OCI-LY7 (cell line): ENCODE data around the gene CPA1. TPM values are rescaled to one million over a fixed set of nuclear protein-coding genes. Genes with fewer than 3 reads are reported as not detected.

Experiments used
- BruUV-seq: library from RNA; stranded (reverse); fragments of 400-500 nt; replicated peaks from 2 replicates; lab custom pipeline; 2021; lab: Mats Ljungman, UMichigan
- CTCF ChIA-PET: fragments of 300-600 bp; sonication (Branson Sonifier 250); formaldehyde crosslinking; loops from one replicate; lab custom pipeline; 2022; ENCODE audit warnings: antibody characterized with exemption; ENCODE audit not compliant: unreplicated experiment; lab: Charles Lee
- POLR2A ChIA-PET: fragments of 300-600 bp; sonication (Branson Sonifier 250); formaldehyde crosslinking; loops from one replicate; lab custom pipeline; 2022; ENCODE audit warnings: antibody characterized with exemption; lab: Charles Lee
- DNase-seq: peaks from one replicate; pipeline ENCODE4 v3.0.0-alpha.2; 2015; ENCODE audit warnings: low spot score
- H2AFZ ChIP-seq: fragments of 200-600 bp; sonication (generic), shearing (Covaris generic); 2 replicates; pipeline ENCODE4 v1.6.1; 2014; ENCODE audit warnings: mild to moderate bottlenecking, antibody characterized with exemption, low read length, moderate library complexity
- H3K27ac ChIP-seq: fragments of 200-600 bp; sonication (generic); 2 replicates; pipeline ENCODE4 v1.5.1; 2014; ENCODE audit warnings: mixed run types, low read depth, mild to moderate bottlenecking, moderate library complexity, low read length, inconsistent platforms; ENCODE audit not compliant: poor library complexity, severe bottlenecking
- H3K36me3 ChIP-seq: fragments of 200-600 bp; sonication (generic); 2 replicates; pipeline ENCODE4 v1.6.1; 2014; ENCODE audit warnings: mild to moderate bottlenecking, antibody characterized with exemption, low read length, moderate library complexity, mixed read lengths; ENCODE audit not compliant: insufficient read depth
- H3K4me1 ChIP-seq: fragments of 200-600 bp; sonication (generic); 2 replicates; pipeline ENCODE4 v1.5.1; 2014; ENCODE audit warnings: mild to moderate bottlenecking, low read length; ENCODE audit not compliant: insufficient read depth, poor library complexity, severe bottlenecking
- H3K4me2 ChIP-seq: fragments of 200-600 bp; sonication (generic); 2 replicates; pipeline ENCODE4 v1.6.1; 2014; ENCODE audit warnings: mild to moderate bottlenecking, low read length
- H3K4me3 ChIP-seq: fragments of 200-600 bp; sonication (generic); 2 replicates; pipeline ENCODE4 v1.5.1; 2014; ENCODE audit warnings: mild to moderate bottlenecking, low read depth, low read length; ENCODE audit not compliant: poor library complexity, severe bottlenecking
- H3K79me2 ChIP-seq: fragments of 200-600 bp; sonication (generic); 2 replicates; pipeline ENCODE4 v1.6.1; 2016; ENCODE audit warnings: low read depth, mild to moderate bottlenecking, low read length, moderate library complexity, mixed read lengths; ENCODE audit not compliant: insufficient read depth
- H3K9me2 ChIP-seq: fragments of 200-600 bp; sonication (generic); 2 replicates; pipeline ENCODE4 v1.6.1; 2016; ENCODE audit warnings: mild to moderate bottlenecking, low read length, mixed read lengths; ENCODE audit not compliant: insufficient read depth
- H3K9me3 ChIP-seq: fragments of 200-600 bp; sonication (generic); 2 replicates; pipeline ENCODE4 v1.6.1; 2014; ENCODE audit warnings: mild to moderate bottlenecking, mixed run types, low read length, mixed read lengths
- H4K20me1 ChIP-seq: fragments of 200-600 bp; sonication (generic); 2 replicates; pipeline ENCODE4 v1.6.1; 2014; ENCODE audit warnings: mild to moderate bottlenecking, antibody characterized with exemption, low read length, moderate library complexity, mixed read lengths; ENCODE audit not compliant: insufficient read depth
- EZH2phosphoT487 ChIP-seq: fragments of 200-600 bp; sonication (generic); IDR thresholded peaks from 2 replicates; pipeline ENCODE4 v1.6.1; 2018; ENCODE audit warnings: low read depth, borderline replicate concordance, mild to moderate bottlenecking, mixed run types, antibody characterized with exemption, low read length, moderate library complexity, mixed read lengths
- intact Hi-C: fragments of 100-400 bp; cut with micrococcal nuclease; formaldehyde crosslinking; loops from one replicate; pipeline ENCODE4 v1.10.0; 2022; ENCODE audit not compliant: unreplicated experiment
- total RNA-seq, 2 experiments: library from RNA; depleted of rRNA in 1 of 2; stranded (reverse); fragments of >200 nt in 1 of 2; shearing (Covaris generic) in 1 of 2; gene quantifications; 2 replicates each; pipeline ENCODE4 v1.2.3, GENCODE V29; 2014 to 2022
- TF ChIP-seq, protein P1 (sequence below): fragments of 200-600 bp; sonication (generic); conservative IDR thresholded peaks from 2 replicates; pipeline ENCODE4 v1.5.1; 2014; ENCODE audit warnings: mild to moderate bottlenecking, antibody characterized with exemption, low read length, moderate library complexity, mixed read lengths

The CPA1 gene
- total RNA-seq, 2 experiments from 2014 or later, result not detected

DNA sequence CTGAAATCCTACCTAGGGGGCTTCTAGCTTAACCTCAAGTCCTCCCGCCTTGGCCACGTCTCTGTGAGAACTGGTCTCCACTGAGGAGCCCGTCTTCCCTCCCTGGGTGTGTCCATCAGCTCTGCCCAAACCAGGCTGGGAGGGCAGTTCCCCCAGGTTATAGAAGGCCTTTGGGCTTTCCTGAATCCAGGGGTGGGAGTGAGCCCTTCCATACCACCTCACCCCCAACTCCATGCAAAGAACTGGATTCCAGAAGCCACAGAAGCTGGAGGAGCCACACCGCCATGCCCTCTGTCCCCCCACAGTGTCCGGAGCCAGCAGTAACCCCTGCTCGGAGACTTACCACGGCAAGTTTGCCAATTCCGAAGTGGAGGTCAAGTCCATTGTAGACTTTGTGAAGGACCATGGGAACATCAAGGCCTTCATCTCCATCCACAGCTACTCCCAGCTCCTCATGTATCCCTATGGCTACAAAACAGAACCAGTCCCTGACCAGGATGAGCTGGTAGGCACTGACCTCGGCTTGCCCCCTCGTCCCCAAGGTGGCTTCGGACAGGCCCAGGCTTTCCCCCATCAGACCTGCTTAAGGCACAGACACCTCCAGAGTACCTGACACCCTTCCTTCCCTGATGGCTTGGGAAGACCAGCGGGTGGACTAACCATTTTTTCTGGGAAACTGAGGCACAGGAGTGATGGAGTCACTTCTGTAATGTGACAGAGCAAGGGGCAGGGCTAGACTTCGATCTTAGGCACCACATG is 4.7 kb downstream of the CPA1 start:
- no peaks in the 10 kb centered on the region for H3K9me2 ChIP-seq
- POLR2A ChIA-PET, result interaction anchor here (0.5 kb wide), 1 partner anchor 13 kb away, joined by 6 read pairs; no protein-coding TSS in a partner anchor
- H3K4me2 ChIP-seq, result no peak overlapping the region
- H3K9me3 ChIP-seq, result no peaks in the 10 kb centered on the region
- H3K79me2 ChIP-seq, result no peaks in the 10 kb centered on the region
- no peak overlapping the region for H2AFZ ChIP-seq
- no peaks in the 10 kb centered on the region for H3K4me1 ChIP-seq
- TF ChIP-seq, protein P1, sequence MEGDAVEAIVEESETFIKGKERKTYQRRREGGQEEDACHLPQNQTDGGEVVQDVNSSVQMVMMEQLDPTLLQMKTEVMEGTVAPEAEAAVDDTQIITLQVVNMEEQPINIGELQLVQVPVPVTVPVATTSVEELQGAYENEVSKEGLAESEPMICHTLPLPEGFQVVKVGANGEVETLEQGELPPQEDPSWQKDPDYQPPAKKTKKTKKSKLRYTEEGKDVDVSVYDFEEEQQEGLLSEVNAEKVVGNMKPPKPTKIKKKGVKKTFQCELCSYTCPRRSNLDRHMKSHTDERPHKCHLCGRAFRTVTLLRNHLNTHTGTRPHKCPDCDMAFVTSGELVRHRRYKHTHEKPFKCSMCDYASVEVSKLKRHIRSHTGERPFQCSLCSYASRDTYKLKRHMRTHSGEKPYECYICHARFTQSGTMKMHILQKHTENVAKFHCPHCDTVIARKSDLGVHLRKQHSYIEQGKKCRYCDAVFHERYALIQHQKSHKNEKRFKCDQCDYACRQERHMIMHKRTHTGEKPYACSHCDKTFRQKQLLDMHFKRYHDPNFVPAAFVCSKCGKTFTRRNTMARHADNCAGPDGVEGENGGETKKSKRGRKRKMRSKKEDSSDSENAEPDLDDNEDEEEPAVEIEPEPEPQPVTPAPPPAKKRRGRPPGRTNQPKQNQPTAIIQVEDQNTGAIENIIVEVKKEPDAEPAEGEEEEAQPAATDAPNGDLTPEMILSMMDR, result no peak
- TF ChIP-seq EZH2phosphoT487, result no peak
- no peaks in the 10 kb centered on the region for H4K20me1 ChIP-seq
- no peaks in the 10 kb centered on the region for H3K36me3 ChIP-seq
- CTCF ChIA-PET, result no interaction called here
- intact Hi-C loops, result no loop called here
- no TSS peak for BruUV-seq
- no peak for DNase-seq
- H3K4me3 ChIP-seq, result no peak overlapping the region
- no peak overlapping the region for H3K27ac ChIP-seq

DNA sequence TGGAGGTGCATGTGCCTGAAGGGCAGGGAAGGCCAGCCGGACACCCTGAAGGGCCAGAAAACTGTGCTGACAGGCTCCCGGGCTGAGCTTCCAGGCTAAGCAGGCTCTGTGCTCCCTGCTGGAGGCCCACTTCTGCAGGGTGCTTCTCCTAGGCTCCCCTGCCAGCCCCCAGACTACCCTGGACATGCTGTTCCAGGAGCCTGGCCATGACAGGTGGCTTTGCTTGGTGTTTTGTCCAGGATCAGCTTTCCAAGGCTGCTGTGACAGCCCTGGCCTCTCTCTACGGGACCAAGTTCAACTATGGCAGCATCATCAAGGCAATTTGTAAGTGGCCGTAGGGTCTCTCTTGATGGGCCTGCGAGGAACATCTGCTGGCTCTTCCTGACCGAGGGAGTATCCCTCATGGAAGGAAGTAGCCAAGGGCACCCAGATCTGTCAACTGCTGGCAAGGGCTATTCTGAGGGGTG is 5.3 kb downstream of the CPA1 start:
- no peaks in the 10 kb centered on the region for H4K20me1 ChIP-seq
- H3K27ac ChIP-seq, result no peak overlapping the region
- BruUV-seq, result no TSS peak
- H3K79me2 ChIP-seq, result no peaks in the 10 kb centered on the region
- no peak for TF ChIP-seq EZH2phosphoT487
- TF ChIP-seq, protein P1, result no peak
- no peak overlapping the region for H2AFZ ChIP-seq
- H3K9me3 ChIP-seq, result no peaks in the 10 kb centered on the region
- H3K4me2 ChIP-seq, result no peak overlapping the region
- POLR2A ChIA-PET, result no interaction called here
- H3K36me3 ChIP-seq, result no peaks in the 10 kb centered on the region
- no peaks in the 10 kb centered on the region for H3K4me1 ChIP-seq
- H3K9me2 ChIP-seq, result no peaks in the 10 kb centered on the region
- H3K4me3 ChIP-seq, result no peak overlapping the region
- DNase-seq, result no peak
- intact Hi-C loops, result no loop called here
- CTCF ChIA-PET, result no interaction called here

DNA sequence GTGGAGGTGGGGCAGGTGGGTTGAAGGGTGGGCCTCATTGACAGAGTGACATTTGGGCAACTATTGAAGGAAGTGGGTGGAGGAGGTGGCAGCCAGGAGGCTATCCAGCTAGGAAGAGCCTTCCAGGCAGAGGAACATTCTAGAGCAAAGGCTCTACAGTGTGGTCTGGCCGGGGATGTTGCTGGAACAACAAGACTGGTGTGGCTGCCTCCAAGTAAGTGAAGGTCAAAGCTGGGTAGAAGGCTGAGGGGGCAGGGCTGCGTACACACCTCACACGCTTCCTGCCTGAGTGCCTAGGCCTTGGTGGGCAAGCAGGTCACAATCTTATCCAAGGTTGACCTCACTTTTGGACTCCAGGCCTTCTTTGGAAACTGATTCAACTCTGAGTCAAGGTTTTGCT is 6.6 kb downstream of the CPA1 start:
- intact Hi-C loops, result no loop called here
- Histone ChIP-seq H3K4me2 (no peak overlapping the region), H4K20me1 (no peaks in the 10 kb centered on the region), H3K9me3 (no peaks in the 10 kb centered on the region), H2AFZ (no peak overlapping the region), H3K9me2 (no peaks in the 10 kb centered on the region), H3K4me1 (no peaks in the 10 kb centered on the region), H3K27ac (no peak overlapping the region), H3K36me3 (no peaks in the 10 kb centered on the region), H3K4me3 (no peak overlapping the region), H3K79me2 (no peaks in the 10 kb centered on the region)
- CTCF ChIA-PET, result no interaction called here
- TF ChIP-seq, protein P1, result no peak
- TF ChIP-seq EZH2phosphoT487, result no peak
- POLR2A ChIA-PET, result no interaction called here
- BruUV-seq, result no TSS peak
- DNase-seq, result no peak
